ENCODE measurements around the gene ADRA2C.

The ADRA2C gene

DNA sequence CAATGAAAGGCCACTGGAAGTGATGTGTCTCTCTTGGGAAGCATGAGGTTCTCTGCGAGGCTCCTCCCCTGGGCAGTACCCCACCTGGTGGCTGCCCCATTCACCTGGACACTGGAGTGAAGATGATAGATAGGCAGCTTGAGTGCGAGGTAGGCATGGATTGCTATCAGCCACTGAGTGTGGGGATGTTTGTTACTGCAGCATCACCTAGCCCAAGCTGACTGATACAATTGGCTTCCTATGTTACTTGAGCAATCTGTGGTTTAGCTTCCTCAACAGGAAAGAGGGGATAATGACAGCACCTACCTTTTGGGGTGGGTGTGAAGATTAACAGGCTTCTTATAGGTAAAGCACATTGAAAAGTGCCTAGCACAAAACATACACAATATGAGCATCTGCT is 30.8 kb downstream of the ADRA2C start:
- TF ChIP-seq RAD21 (IDR thresholded peaks at IDR 0.05; ENCODE audit: low read depth) = no peak
- TF ChIP-seq, protein P1, sequence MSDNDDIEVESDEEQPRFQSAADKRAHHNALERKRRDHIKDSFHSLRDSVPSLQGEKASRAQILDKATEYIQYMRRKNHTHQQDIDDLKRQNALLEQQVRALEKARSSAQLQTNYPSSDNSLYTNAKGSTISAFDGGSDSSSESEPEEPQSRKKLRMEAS (IDR thresholded peaks at IDR 0.05) = no peak
- no peak for TF ChIP-seq EP300 (IDR thresholded peaks at IDR 0.05; ENCODE audit: borderline replicate concordance)
- no peak for TF ChIP-seq ZBTB7A (IDR thresholded peaks at IDR 0.05; ENCODE audit: low read depth)
- no peak for TF ChIP-seq TAF1 (IDR thresholded peaks at IDR 0.05; ENCODE audit: low read depth)
- TF ChIP-seq EGR1 (IDR thresholded peaks at IDR 0.05) = no peak
- no peak for TF ChIP-seq REST (IDR thresholded peaks at IDR 0.05; ENCODE audit: low read depth)
- TF ChIP-seq TCF12 (IDR thresholded peaks at IDR 0.05; ENCODE audit: low read depth) = no peak
- TF ChIP-seq CREB1 (IDR thresholded peaks at IDR 0.05; ENCODE audit: low read depth) = no peak
- TF ChIP-seq CEBPB (IDR thresholded peaks at IDR 0.05) = no peak
- no peak for TF ChIP-seq YY1 (IDR thresholded peaks at IDR 0.05; ENCODE audit: low read depth)
- TF ChIP-seq NFIC (IDR thresholded peaks at IDR 0.05) = no peak
- no peak for TF ChIP-seq TEAD4 (IDR thresholded peaks at IDR 0.05)
- no peak for TF ChIP-seq FOXM1 (IDR thresholded peaks at IDR 0.05; ENCODE audit: borderline replicate concordance, low read depth)
- TF ChIP-seq, protein P2, sequence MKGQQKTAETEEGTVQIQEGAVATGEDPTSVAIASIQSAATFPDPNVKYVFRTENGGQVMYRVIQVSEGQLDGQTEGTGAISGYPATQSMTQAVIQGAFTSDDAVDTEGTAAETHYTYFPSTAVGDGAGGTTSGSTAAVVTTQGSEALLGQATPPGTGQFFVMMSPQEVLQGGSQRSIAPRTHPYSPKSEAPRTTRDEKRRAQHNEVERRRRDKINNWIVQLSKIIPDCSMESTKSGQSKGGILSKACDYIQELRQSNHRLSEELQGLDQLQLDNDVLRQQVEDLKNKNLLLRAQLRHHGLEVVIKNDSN (IDR thresholded peaks at IDR 0.05) = no peak

DNA sequence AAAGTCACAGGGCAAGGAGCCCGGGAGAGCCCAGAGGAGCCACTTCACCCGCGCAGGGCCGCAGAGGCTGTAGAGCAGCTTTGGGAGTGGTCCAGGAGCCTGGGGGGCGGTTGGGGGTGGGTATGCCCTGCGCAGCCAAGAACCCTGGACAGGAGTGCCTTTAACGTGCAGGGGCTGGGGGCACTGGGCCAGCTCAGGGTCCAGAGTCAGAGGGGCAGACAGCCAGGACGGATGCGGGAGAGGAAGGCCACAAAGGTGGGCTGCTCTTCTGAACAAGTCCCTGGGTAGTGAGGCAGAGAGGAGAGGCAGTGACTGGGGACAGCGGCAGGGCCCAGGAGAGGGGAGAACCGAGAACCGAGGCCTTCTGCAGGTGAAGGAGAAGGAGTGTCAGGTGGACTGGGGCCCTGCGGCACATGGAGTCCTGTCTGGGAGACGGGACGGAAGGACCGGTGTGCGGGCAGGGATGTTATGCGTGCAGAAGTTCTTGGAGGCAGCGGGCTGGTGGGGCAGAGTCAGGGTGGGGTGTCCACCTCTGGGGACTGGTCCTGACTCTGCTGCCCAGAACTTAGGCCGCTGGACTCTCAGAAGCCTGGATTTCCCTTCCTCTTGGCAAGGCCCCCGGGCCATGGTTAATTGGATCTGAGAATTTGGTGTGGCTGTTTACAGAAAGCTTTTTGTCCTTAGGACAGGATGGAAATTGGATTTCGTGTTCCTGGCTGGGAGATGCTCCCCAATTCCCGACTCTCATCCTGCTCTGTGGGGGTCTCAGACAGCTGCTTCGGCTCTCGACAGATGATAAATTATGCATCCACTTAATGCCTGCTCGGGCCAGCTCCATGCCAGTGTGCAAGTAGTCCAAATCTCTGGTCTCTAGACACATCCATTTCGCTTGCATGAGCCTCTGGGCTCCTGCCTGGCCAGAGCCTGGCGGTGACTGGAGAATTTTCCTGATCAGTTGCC is 31.9 kb downstream of the ADRA2C start:
- TF ChIP-seq TAF1 (IDR thresholded peaks at IDR 0.05; ENCODE audit: low read depth) = no peak

DNA sequence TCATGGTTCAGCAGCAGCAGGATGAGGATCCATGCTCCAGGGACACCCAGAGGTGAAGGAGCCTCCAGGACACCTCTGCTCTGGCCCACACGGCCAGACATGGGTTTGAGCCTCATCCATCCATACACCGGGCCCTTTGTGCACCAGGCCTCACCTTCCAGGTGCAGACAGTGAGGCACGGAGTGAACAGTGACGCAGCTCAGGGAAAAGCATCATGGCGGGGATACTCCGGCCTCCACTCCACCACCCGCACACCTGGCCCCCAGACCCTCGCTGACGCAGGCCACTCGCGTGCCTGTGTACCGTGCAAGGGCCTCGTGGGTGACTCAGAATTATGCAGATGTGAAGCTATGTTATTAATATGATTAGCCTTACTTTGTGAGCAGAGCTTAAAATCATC is 33.3 kb downstream of the ADRA2C start:
- TF ChIP-seq ZBTB7A (IDR thresholded peaks at IDR 0.05; ENCODE audit: low read depth) (no peak), EP300 (IDR thresholded peaks at IDR 0.05; ENCODE audit: borderline replicate concordance) (no peak)

DNA sequence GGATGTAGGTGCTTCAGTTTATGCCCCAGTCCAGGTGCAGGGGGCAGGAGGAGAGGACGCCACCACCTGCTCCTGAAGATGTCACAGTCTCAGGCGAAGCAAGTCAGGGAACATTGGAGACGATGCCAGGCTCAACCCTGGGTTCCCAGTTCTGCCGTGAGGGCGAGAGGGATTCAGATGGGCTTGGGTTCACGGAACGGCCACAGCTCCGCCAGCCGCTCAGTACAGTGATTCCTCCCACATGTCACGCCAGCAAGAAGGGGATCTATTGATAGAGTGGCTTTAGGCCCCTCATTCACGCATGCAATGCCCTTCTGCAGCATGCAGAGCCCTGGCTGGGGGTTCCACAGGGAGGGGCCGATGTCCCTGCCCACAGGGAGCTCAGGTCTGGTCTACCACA is 34.2 kb downstream of the ADRA2C start:
- TF ChIP-seq CEBPB (IDR thresholded peaks at IDR 0.05) (no peak), FOXM1 (IDR thresholded peaks at IDR 0.05; ENCODE audit: borderline replicate concordance, low read depth) (no peak), CREB1 (IDR thresholded peaks at IDR 0.05; ENCODE audit: low read depth) (no peak), TAF1 (IDR thresholded peaks at IDR 0.05; ENCODE audit: low read depth) (no peak), ZBTB7A (IDR thresholded peaks at IDR 0.05; ENCODE audit: low read depth) (no peak), YY1 (IDR thresholded peaks at IDR 0.05; ENCODE audit: low read depth) (no peak), REST (IDR thresholded peaks at IDR 0.05; ENCODE audit: low read depth) (no peak), NFIC (IDR thresholded peaks at IDR 0.05) (no peak), EGR1 (IDR thresholded peaks at IDR 0.05) (no peak), TCF12 (IDR thresholded peaks at IDR 0.05; ENCODE audit: low read depth) (no peak), RAD21 (IDR thresholded peaks at IDR 0.05; ENCODE audit: low read depth) (no peak), TEAD4 (IDR thresholded peaks at IDR 0.05) (no peak)
- TF ChIP-seq, protein P2 (IDR thresholded peaks at IDR 0.05) = no peak
- TF ChIP-seq, protein P1 (IDR thresholded peaks at IDR 0.05) = no peak

GRCh38 chr4:3801521-3801920 is 35.3 kb downstream of the ADRA2C start:
- TF ChIP-seq, protein P2 (IDR thresholded peaks at IDR 0.05) = no peak
- TF ChIP-seq FOXM1 (IDR thresholded peaks at IDR 0.05; ENCODE audit: borderline replicate concordance, low read depth) (no peak), EGR1 (IDR thresholded peaks at IDR 0.05) (no peak), RAD21 (IDR thresholded peaks at IDR 0.05; ENCODE audit: low read depth) (no peak), NFIC (IDR thresholded peaks at IDR 0.05) (no peak), CREB1 (IDR thresholded peaks at IDR 0.05; ENCODE audit: low read depth) (no peak), EP300 (IDR thresholded peaks at IDR 0.05; ENCODE audit: borderline replicate concordance) (no peak)
